ENCODE measurements around the gene SCN1B.
"Not testable (repeated sequence)": the region's sequence is repeated elsewhere in the genome, so short reads cannot be mapped to it uniquely, and the experiment has no call there.

SCN1B gene

GRCh38 chr19:35037716-35038622, 7.7 kb downstream of the SCN1B start:
- no peak for DNase-seq (ENCODE audit: low read depth)

DNA sequence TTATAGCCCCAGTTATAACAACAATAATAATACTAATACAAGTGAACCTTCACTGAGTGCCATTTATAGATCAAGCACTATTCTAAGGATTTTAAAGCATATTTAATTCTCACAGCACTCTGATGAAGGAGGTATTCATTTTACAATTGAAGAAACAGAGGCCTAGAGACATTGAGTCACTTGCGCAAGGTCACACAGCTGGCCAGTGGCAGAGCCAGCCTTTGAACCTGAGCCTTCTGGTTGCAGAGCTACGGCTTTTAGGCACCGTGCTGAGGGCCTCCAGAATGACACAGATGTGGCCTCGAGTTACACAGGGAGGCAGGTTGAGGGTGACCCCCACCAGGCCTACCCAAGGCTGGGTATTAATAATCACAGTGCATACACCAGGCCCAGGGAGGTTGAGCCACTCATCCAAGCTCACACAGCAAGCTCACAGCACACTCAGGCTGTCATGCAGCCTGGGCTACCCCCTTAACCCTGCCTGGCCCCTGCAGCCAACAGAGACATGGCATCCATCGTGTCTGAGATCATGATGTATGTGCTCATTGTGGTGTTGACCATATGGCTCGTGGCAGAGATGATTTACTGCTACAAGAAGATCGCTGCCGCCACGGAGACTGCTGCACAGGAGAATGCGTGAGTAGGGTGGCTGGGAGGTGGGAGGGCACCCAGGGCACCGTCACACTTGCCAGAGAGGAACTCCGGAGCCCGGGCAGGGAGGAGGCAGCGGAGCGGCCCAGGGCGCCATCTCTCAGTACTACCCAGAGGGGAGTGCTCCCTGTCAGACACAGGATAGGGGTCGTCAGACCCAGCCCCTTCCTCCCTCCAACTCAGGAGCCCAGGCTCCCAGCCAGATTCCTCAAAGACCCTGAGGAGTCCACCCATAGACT, 8.6 kb downstream of the SCN1B start:
- no peak for DNase-seq (ENCODE audit: low read depth)

DNA sequence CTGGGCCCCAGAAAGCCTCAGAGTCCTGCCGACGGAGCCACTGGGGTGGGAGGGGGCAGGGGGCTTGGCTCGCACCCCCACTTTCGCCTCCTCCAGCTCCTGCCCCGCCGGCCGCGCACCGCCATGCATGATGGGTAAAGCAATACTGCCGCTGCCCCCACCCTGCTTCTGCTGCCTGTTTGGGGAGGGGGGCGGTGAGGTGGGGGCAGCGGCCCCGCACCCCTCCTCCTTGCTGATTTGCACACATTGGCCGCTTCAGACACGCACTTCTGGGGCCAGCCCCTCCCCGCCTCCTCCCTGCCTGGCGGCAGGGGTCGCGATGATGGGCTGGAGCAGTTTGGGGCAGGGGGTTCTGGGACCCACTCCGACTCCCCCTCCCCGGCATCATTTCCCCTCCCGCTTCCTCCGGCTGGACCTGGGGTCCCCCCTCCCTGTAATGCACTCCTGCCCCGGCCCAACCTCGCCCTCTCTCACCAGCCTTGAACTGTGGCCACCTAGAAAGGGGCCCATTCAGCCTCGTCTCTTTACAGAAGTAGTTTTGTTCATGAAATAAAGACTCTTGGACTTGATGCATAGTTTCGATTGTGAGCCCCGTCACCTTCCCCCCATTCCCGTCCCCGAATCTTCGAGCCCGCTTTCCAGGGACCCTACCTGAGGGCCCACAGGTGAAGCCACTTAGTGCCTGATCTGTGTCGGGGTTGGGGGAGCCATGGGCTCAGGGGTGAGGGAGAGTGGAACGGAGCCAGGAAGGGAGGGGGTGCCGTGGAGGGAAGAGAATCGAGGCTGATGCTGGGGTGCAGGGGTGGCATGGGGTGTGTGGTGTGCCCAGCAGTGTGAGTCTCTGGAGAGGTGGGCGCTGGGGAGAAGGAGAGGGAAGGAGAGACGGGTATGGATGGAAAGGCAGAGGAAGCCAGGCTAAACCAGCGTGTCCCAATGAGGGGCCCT, 9.9 kb downstream of the SCN1B start:
- DNase-seq (ENCODE audit: low read depth) = no peak

DNA sequence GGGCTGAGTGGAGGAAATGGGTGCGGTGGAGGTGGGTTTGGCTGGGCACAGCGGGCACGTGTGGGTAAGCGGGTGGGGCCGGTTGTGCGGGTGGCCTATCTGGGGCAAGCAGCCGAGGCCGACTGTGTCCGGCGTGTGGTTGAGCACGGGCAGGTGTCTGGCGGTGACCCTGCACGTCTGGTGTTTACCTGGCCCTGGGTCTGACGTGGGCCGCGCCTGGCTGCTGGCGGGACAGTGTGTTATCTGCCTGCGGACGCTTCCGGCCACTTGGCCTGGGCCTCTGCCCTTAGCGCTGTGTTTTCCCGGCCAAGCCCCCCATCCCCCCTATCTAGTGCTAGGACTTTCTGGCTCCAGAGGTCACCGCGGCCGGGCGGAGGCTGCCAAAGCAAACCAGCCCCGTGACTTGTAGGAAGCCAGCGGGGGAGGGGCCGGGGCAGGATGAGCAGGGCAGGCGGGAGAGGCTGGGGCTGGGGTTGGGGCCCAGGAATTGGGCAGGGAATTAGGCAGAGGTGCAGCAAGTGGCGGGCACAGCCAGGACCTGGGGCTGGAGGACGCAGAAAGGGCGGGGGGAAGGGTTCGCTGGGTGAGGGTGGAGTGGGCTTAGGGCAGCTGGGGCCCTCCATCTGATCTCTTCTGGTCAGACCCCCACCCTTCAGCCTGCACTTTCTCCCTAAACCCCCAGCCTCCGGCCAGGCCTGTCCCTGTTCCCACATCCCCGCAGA, 10.7 kb downstream of the SCN1B start:
- DNase-seq (ENCODE audit: low read depth) = no peak

GRCh38 chr19:35041548-35042055, 11.3 kb downstream of the SCN1B start, which contains the start of gene HPN:
TSS of gene HPN (plus strand) at chr19:35041721. CDS start at chr19:35042507, 786 bp downstream.
- DNase-seq (ENCODE audit: low read depth) = no peak

- DNase-seq (ENCODE audit: low read depth) = no peak
Measured at GRCh38 chr19:35042056-35042730, 11.9 kb downstream of the SCN1B start.

DNA sequence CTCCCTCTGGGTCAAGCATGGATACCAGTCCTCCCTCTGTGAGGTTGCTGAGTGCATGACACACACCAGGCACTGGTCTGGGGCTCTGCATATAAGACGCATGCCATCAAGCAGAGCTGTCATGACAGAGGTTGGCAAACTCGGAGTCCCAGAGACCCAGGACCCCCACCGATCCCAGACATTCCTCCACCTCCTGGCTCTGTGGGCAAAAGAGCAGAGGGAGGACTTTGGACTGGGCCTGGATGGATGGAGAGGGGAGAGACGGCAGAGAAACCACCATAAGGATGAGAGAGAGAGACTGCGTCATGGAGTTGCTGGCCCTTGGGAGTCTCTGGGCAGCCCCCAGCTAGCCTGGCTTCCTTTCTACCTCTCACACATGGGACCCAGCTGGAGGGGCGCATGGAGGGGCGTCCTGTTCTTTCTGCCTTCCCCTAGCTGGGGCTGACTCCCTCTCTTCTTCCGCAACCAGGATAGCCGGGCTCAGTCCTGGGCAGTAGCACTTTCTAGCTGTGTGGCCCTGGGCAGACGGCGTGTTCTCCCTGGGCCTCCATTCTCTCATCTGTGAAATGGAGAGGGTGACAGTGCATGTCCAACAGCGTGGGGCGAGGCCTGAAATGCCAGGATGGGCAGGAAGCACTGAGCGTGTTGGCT, 12.8 kb downstream of the SCN1B start:
- DNase-seq (ENCODE audit: low read depth) = no peak

DNA sequence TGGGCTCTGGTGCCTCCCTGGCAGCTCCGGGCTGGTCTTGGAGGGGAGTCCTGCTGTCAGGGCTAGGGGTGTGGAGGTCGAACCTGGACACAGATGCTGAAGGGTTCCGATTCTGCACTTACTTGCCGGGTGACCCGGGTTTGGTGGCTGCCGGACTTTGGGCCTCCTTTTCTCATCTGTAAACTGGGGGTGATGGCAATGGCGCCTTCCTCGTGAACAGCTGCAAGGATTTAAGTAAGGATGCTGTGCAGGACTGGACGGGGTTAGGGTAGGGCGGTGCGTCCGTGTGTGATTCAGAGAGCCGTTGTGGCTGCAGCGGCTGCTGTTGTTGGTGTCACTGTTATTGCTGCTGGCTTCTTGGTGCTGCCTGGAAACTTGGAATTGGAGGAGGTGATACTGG, 13.6 kb downstream of the SCN1B start:
- DNase-seq (ENCODE audit: low read depth) = no peak

- no peak for DNase-seq (ENCODE audit: low read depth)
Measured at GRCh38 chr19:35044317-35045117, 14.2 kb downstream of the SCN1B start.

DNA sequence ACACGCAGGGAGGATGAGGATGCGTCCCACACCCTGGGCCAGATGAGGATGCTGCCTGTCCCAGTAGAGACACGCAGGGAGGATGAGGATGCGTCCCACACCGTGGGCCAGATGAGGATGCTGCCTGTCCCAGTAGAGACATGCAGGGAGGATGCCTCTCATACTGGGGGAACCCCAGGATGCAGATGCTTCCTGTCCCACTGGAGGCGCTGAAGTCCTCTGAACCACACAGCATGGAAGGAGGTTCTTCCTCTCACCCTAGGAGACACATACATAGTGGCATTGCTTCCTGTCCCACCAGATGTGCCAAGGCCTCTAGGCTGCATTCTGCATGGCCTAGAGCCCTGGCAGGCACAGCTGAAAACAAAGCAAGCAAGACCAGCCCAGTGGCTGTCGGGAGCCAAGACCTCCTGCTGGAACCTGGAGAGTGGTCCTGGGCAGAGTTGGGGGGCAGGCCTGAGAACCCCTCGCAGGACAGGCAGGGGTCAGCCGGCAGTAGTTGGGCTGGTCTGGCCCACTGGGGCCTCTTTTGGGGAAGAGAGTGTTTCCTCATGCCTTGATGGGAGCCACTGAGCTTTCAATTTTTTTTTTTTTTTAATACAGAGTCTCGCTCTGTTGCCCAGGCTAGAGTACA, 15.5 kb downstream of the SCN1B start:
- DNase-seq (ENCODE audit: low read depth) = no peak

DNA sequence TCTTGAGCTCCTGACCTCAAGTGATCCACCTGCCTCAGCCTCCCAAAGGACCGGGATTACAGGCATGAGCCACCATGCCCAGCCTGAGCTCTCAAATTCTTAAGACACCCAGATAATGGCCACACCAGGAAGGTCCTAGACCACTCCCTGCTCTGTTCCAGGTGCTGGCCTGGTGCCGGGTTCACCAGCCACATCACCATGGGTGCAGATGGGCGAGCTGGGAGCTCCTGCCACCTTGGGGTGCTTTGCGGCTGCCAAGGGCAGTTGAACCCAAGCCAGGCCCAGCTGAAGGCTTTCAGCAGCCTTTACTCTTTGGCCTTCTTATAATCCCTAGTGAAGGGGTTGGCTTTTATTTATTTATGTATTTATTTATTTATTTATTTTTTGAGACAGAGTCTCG, 16.2 kb downstream of the SCN1B start:
- no peak for DNase-seq (ENCODE audit: low read depth)

GRCh38 chr19:35048911-35049411, 18.7 kb downstream of the SCN1B start:
- DNase-seq (ENCODE audit: low read depth) = no peak

- no peak for DNase-seq (ENCODE audit: low read depth)
Measured at GRCh38 chr19:35049456-35049855, 19.2 kb downstream of the SCN1B start.

DNA sequence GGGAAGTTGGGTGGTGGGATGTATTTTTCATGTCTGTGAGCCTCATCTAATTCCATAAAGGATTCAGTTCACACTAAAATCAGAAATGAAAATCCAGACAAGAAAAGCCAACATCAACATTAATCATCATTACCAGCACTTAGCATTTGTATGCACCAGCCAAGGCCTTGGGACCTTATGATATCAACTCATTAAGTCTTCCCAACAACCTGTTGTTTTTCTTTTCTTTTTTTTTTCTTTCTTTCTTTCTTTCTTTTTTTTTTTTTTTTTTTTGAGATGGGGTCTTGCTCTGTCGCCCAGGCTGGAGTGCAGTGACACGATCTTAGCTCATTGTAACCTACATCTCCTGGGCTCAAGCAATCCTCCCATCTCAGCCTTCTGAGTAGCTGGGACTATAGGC, 20.4 kb downstream of the SCN1B start:
- not testable (repeated sequence) for DNase-seq (ENCODE audit: low read depth)

DNA sequence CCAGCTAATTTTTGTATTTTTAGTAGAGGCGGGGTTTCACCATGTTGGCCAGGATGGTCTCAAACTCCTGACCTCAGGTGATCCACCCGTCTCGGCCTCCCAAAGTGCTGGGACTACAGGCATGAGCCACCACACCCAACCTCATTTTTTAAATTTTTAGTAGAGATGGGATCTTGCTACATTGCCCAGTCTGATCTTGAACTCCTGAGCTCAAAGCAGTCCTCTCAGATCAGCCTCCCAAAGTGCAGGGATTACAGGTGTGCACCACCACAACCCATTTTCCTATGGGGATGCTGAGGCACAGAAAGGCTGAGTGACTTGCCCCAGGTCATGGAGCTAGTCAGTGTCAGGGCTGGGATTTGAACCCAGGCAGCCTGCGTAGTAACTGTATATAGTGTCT, 21.0 kb downstream of the SCN1B start:
- not testable (repeated sequence) for DNase-seq (ENCODE audit: low read depth)

- no peak for DNase-seq (ENCODE audit: low read depth)
Measured at GRCh38 chr19:35051796-35052195, 21.5 kb downstream of the SCN1B start.

- DNase-seq (ENCODE audit: low read depth) = no peak
Measured at GRCh38 chr19:35052599-35053190, 22.4 kb downstream of the SCN1B start.

All from HS-5 (cell line).